NCI-H1048 (cell line): ENCODE results near the gene STK38.
"Not testable (repeated sequence)": the region's sequence is repeated elsewhere in the genome, so short reads cannot be mapped to it uniquely, and the experiment has no call there.

Source experiments
- DNase-seq: peaks from one replicate; lab custom pipeline; 2025; lab: John Stamatoyannopoulos, UW

The STK38 gene

GRCh38 chr6:36546920-36547645, at the start of gene STK38:
Gene STK38, minus strand, starts transcription at chr6:36547479. Its CDS starts 7,277 bp downstream, at chr6:36540202.
- peak; percentile 30 for DNase-seq

DNA sequence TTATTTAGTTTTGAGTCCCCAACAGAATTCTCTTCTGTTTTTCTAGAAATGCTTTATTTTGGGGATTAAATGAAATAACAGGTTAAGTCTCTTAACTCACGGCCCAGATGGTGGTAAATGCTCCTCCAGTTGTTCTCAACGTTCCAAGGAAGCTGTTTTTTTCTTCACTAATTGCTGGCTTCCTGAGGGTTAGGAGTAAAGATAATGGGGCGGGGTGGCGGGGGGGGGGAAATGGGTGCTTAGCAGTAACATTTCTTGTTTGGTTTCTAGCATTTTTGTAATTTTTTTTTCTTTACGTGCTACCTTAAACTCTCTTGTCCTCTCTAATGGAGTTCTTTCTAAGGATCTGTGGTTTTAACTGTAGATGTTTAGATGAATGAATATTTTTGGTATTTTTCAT, 49.1 kb upstream of the STK38 start:
- DNase-seq, result no peak

GRCh38 chr6:36594816-36595643, 47.8 kb upstream of the STK38 start:
- no peak for DNase-seq

DNA sequence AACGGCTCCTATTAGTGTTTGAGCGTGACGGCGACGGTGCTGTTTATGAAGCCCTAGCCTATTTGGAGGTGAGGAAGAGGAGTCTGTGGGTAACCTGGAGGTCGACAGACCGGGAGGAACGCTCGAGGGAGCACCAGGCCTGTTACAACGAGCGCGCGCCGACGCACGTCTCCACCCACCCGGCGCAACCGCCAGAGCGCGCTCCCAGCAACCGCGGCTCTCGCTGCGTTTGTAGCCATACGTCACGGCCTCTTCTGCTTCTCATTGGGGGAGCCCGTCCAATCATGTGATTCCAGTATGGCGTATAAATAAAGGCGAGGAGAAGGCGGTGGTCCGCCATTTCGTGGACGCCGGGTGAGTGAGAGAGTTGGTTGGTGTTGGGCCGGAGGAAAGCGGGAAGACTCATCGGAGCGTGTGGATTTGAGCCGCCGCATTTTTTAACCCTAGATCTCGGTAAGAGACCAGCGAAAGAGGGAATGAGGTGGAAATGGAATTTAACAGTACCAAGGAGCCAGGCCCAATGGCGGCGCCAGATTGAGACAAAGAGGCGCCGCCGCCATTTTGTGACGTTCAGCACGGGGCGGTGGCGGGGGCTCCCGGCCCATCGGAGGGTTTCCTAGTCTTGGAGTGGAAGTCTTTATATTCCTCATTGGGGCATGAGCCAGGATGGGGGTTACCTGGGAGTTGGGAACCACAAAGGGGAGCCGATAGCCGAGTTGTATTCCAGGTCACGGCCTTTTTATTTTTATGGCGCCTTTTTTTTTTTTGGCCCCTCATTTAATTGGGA, 46.9 kb upstream of the STK38 start, which contains the start of gene SRSF3:
Gene SRSF3 (plus strand): TSS at position 334 of the 787 bp plus-strand sequence. CDS start 2,401 bp downstream, outside the sequence.
- peak; percentile 97 for DNase-seq

DNA sequence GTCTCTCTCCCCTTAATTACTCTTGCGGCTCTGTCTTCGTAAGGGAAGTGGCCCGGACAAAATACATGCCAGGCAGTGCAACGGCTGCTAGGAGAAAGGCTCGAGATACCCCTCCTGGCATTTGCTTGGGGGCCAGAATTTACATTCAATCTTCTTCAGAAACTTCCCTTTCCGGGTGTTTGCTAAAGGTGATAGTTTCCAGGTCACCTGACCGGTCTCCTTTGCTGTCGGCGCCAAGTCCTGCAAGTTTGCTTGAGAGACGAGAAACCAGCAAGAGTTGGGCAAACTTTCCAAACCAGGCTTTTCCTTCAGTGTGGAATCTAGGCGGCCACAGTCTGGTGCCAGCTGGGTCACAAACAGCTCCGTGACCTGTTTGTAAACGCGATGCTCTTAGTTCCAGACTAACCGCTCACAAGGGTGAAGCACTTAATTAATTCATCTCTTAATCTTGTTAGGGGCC, 46.3 kb upstream of the STK38 start:
- no peak for DNase-seq

DNA sequence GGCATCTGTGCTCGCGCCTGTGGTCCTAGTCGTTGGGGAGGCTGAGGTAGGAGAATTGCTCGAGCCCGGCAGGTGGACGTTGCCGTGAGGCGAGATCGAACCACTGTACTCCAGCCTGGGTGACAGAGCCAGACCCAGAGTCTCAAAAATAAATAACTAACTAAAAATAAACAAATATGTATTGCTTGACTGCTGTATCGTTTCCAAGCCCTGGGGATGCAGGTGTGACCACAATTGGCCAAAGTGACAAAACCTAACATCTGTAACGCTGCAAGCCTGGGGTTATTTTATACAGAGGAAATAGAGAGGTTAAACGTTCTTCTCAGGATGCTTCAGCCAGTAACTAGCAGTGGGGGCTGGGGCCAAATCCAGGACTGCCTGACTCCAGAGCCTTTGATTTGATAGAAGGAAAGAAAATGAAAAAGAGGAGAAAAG, 45.0 kb upstream of the STK38 start:
- DNase-seq, result no peak

GRCh38 chr6:36590237-36590636, 43.0 kb upstream of the STK38 start:
- DNase-seq, result no peak

- DNase-seq, result not testable (repeated sequence)
Measured at GRCh38 chr6:36589025-36589400, 41.7 kb upstream of the STK38 start.

- DNase-seq, result no peak
Measured at GRCh38 chr6:36586606-36587005, 39.3 kb upstream of the STK38 start.

DNA sequence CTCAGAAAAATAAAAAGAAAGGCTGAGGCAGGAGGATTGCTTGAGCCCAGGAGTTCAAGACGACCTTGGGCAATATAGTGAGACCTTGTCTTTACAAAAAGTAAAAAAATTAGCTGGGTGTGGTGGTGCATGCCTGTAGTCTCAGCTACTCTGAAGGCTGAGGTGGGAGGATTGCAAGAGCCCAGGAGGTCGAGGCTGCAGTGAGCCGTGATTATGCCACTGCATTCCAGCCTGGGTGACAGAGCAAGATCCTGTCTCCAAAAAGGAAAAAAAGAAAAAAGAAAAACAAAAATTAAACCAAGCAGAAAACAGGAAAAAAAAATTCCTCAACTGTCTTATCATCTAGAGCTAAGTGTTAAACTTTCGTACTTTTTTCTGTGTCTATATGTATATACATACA, 34.4 kb upstream of the STK38 start:
- no peak for DNase-seq

- no peak for DNase-seq
Measured at GRCh38 chr6:36580184-36580526, 32.9 kb upstream of the STK38 start.

DNA sequence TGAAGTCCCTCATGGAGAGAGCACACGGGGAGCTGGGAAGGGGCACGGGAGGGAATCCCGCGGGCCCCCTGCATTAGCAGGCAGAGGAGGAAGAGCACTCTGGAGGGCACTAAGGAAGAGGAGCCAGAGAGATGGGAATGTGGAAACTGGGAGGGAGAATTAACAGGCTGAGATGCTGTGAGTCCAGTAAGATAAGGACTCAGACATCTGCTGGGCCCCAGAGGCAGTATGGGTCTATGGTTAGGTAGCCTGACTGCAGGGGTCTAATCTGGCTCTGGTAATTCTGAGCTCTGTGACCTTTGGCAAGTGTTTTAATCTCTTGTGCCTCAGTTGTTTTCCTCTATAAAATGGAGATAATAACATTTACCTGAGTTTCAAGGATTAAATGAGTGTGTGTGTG, 31.2 kb upstream of the STK38 start:
- no peak for DNase-seq

DNA sequence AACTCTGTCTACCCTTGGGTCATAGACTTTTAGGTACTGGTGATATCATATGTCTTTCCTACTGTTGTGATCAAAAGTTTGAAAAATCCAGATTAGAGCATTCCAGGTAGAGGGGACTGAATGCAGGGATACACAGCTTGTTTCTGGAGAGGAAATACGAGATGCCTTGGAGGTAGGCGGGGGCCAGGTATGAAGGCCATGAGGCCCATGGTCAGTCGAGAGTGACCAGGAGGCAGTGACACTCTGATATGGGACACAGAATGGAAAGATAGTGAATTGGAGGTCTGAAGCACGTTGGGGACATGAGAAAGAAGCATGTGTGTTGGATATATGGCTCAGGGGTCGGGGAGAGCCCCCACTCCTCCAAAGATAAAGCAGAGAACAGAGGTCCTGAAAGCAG, 30.8 kb upstream of the STK38 start:
- no peak for DNase-seq

GRCh38 chr6:36577301-36577700, 30.0 kb upstream of the STK38 start:
- DNase-seq, result no peak

- DNase-seq, result no peak
Measured at GRCh38 chr6:36576578-36576977, 29.3 kb upstream of the STK38 start.

- no peak for DNase-seq
Measured at GRCh38 chr6:36574679-36575078, 27.4 kb upstream of the STK38 start.

GRCh38 chr6:36572353-36573311, 25.4 kb upstream of the STK38 start:
- not testable (repeated sequence) for DNase-seq

DNA sequence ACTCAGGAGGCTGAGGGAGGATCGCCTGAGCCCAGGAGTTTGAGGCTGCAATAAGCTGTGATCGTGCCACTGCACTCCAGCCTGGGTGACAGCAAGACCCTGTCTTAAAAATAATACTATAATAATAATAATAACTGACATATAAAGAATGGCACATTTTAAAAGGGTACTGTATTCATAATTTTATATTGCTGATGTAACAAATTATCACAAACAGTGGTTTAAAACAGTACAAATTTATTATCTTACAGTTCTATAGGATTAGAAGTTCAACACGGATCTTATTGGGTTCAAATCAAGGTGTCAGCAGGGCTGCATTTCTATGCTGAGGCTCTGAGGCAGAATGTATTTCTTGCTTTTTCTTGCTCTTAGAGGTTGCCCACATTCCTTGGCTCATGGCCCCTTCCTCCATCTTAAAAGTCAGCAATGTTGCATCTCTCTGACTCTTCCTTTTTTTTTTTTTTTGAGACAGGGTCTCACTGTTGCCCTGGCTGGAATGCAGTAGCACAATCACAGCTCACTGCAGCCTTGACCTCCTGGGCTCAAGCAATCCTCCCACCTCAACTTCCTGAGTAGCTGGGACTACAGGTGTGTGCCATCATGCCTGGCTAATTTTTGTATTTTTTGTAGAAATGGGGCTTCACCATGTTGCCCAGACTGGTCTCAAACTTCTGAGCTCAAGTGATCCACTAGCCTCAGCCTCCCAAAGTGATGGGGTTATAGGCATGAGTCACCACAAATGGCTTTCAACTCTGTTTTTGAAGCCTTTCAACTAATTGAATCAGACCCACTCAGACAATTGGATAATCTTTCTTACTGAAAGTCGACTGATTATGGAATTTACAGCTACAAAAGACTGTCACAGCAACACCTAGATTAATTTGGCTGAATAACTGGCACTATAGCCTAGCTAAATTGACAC, 24.1 kb upstream of the STK38 start:
- DNase-seq, result no peak

DNA sequence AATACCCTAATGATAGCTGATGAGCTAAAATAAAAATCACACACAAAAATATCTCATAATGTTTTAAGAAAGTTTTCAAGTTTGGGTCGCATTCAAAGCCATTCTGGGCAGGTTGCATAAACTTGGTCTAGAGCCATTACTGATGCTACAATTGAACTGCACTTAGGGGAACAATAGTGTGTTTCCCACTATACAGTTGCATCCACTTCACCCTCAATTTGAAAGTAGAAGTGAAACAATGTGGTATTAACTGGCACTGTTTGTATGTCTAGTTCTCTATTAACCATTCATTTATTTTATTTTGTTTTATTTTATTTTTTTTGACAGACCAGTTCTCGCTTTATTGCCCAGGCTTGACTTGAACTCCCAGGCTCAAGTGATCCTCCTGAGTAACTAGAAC, 23.0 kb upstream of the STK38 start:
- DNase-seq, result no peak

GRCh38 chr6:36566418-36566905, 19.2 kb upstream of the STK38 start:
- no peak for DNase-seq
